Memory B cell (primary cell): ENCODE measurements around the gene METTL23.
A peak's percentile ranks its signal among the peaks of the same experiment; 100 is the strongest.

ENCODE experiments used
- ATAC-seq: fragments of 150-1000 bp; cut with Tn5 transposase; 2 replicates; pipeline ENCODE4 v1.10.0; 2021; ENCODE audit warnings: low read depth, mild to moderate bottlenecking, moderate library complexity
- DNase-seq, 2 donors: peaks; one replicate each; pipeline ENCODE4 v3.0.0; 2022; ENCODE audit warnings: low spot score in 2 of 2
- H3K27ac Mint-ChIP-seq: one replicate; pipeline ENCODE4 v1.8.0; 2022; ENCODE audit warnings: mild to moderate bottlenecking, moderate library complexity, mixed read lengths
- H3K27me3 Mint-ChIP-seq: one replicate; pipeline ENCODE4 v1.8.0; 2022; ENCODE audit warnings: mixed read lengths
- H3K36me3 Mint-ChIP-seq: one replicate; pipeline ENCODE4 v1.8.0; 2022; ENCODE audit warnings: mild to moderate bottlenecking, mixed read lengths
- H3K4me1 Mint-ChIP-seq: one replicate; pipeline ENCODE4 v1.8.0; 2022; ENCODE audit warnings: mixed read lengths
- H3K4me3 Mint-ChIP-seq: one replicate; pipeline ENCODE4 v1.8.0; 2022; ENCODE audit warnings: mild to moderate bottlenecking, moderate library complexity, mixed read lengths
- H3K9me3 Mint-ChIP-seq: one replicate; pipeline ENCODE4 v1.8.0; 2022; ENCODE audit warnings: mixed read lengths

The METTL23 gene, protein sequence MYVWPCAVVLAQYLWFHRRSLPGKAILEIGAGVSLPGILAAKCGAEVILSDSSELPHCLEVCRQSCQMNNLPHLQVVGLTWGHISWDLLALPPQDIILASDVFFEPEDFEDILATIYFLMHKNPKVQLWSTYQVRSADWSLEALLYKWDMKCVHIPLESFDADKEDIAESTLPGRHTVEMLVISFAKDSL

DNA sequence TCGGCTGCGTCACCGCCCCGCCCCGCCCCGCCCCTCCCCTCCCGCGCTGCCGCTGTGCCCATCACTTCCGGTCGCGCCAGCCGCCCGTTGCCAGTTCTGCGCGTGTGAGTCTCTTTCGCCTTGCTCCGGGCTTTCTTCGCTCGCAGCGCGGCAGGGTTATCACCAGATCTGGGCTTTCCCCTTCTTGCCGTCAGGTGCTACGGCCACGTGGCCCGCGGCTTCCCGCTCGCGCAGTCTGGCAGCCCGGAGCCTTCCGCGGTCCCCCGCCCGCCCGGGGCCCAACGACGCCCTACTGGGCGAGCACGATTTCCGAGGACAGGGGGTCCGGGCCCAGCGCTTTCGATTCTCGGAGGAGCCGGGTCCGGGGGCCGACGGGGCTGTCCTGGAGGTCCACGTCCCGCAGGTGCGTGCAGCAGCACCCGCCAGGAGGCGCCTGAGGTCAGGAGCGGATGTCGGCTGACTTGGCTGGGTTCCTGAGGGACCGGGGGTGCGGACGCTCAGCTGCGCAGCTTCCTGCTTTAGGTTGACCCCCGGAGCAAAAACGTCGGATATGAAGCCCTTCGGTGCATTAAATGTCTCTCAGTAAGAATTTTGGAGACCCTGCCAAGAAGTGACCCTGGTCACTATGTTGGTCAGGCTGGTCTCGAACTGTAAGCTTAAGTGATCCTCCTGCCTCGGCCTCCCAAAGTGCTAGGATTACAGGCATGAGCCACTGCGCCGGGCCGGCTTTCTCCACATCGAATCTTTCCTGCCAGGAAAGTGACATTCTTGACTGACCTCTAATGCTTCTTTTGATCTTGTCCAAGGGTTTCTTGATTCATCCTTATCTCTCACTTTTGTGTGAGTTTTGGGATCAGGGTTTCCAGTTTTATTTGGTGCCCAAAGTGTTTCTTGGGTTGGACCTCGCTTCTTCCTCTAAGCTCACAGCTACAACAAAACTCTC is at the start of gene METTL23:
Gene METTL23 (plus strand): TSS at position 64 of the 943 bp plus-strand sequence. CDS start 2,872 bp downstream, outside the sequence.
- ATAC-seq (peak; percentile 76), DNase-seq (peak; percentile 88 to 94)
- no peaks in the 10 kb centered on the region for H3K9me3 Mint-ChIP-seq
- H3K27ac Mint-ChIP-seq: peak within 1 kb of the TSS; percentile 99
- no peaks in the 10 kb centered on the region for H3K27me3 Mint-ChIP-seq
- peak within 1 kb of the TSS; percentile 95 for H3K4me3 Mint-ChIP-seq
- peaks cover 2% of the 10 kb centered on the region for H3K36me3 Mint-ChIP-seq
- peaks cover 15% of the 10 kb centered on the region for H3K4me1 Mint-ChIP-seq

DNA sequence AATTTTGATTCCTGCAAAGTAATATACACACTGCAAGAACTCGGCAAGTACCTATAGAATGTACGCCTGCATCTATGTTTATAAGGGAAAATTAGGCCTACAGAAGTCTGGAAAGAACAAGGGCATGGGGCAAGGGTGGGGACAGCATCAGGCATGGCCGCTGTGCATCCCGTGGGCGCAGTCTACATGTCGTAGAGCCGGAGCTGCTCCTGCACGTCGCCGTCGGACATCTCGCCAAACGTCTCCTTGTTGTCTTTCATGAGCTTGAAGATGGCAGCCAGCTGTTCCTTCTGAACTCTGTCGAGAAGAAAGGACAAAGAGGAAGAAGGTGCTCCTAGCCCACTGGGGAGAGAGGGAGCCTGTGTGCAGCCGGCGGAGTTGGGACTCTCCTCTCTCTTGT is 49.2 kb upstream of the METTL23 start:
- ATAC-seq: no peak
- Mint-ChIP-seq H3K9me3 (no peaks in the 10 kb centered on the region), H3K4me1 (peaks cover 2% of the 10 kb centered on the region), H3K36me3 (no peaks in the 10 kb centered on the region), H3K27ac (no peak overlapping the region), H3K27me3 (peaks cover 5% of the 10 kb centered on the region), H3K4me3 (no peak overlapping the region)
- no peak for DNase-seq

DNA sequence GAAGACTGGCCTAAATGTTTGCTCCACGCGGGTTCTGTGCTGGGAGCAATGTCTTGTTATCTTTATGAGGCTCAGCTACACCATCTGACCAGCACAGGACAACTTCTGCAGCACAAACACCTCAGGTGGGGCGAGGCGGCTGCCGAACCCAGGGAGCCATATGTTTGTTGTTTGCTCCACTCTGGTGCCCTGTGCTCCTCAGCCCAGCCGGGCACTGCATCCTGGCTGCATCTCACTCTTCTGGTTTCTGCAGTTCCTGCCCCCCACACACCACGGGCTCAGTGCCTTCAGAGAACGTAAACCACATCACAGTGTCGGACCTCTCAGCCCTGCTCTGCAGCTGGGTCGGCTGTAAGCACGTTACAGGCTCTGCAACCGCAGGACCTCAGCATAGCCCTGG is 48.3 kb upstream of the METTL23 start:
- Mint-ChIP-seq H3K9me3 (no peaks in the 10 kb centered on the region), H3K27ac (no peak overlapping the region), H3K4me3 (no peak overlapping the region)

DNA sequence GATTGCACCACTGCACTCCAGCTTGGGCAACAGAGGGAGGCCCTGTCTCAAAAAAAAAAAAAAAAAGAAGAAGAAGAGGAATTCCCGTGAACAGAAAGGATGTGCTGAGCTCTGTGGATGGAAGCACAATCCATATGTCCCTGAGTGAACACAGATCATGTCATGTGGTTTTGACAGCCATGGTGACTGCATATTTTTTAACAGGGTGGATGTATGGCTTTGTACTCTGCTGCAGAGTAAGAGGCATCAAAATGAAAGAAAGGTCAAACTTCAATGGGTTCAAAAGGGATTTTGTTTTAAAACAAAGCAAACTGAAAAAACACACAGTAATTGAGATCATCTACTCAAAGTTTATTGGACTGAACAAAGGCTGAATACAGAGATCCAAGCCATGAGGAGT is 47.4 kb upstream of the METTL23 start:
- no peaks in the 10 kb centered on the region for H3K9me3 Mint-ChIP-seq
- H3K27me3 Mint-ChIP-seq: peaks cover 6% of the 10 kb centered on the region
- no peak overlapping the region for H3K27ac Mint-ChIP-seq

More for the DNA sequence above, 48.3 kb upstream of the METTL23 start:
- ATAC-seq (no peak), DNase-seq (no peak)
- Mint-ChIP-seq H3K27me3 (peaks cover 5% of the 10 kb centered on the region), H3K36me3 (no peaks in the 10 kb centered on the region), H3K4me1 (no peaks in the 10 kb centered on the region)

DNA sequence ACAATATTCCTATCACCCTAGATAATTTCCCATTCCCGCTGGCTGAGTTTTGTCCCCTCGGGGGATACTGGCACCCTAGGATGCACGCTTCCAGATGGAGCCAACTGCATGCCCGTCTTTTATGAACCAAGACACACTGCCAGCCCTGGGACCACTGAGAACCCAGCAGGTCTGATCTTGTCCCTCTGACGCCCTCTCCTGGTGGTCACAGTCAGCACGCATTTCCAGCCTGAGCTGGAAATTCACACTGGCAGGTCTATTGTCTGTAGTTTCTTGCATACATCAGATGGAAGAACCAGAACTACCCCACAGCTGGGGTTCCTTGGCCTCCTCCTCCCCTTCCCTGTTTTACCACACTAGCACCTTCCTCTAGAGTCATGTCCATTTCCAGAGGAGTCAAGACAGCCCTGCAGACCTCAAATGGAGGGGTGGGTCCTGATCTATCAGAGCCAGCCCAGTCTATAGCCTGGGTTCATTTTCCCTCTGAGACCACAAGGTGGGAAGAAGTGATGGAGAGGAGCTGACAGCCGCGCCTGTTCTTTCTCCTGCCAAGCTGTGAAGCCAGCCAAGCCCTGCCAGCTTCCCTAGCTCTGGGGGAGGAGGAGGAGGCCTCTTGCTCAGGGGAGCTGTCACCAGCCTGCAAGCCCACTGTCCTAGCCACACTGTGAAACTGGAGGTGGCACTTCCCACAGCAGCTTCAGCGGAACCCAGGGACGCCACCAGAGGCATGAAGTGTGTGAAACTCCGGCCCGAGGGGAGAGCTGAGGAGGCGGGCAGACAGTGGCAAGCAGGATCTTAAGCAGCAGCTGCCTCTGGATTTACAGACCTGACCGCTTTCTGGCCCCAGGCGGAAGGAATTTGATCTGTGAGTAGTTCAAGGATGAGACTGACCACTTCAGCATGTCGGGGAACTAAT is 45.2 kb upstream of the METTL23 start:
- DNase-seq (peak; percentile 39 to 41), ATAC-seq (peak; percentile 76)
- no peak overlapping the region for H3K4me3 Mint-ChIP-seq
- H3K27me3 Mint-ChIP-seq: peaks cover 5% of the 10 kb centered on the region
- H3K36me3 Mint-ChIP-seq: no peaks in the 10 kb centered on the region
- no peak overlapping the region for H3K27ac Mint-ChIP-seq
- H3K4me1 Mint-ChIP-seq: no peaks in the 10 kb centered on the region
- H3K9me3 Mint-ChIP-seq: no peaks in the 10 kb centered on the region

More for the DNA sequence above, 47.4 kb upstream of the METTL23 start:
- ATAC-seq (no peak), DNase-seq (no peak)
- Mint-ChIP-seq H3K4me1 (no peaks in the 10 kb centered on the region), H3K36me3 (no peaks in the 10 kb centered on the region), H3K4me3 (no peak overlapping the region)

DNA sequence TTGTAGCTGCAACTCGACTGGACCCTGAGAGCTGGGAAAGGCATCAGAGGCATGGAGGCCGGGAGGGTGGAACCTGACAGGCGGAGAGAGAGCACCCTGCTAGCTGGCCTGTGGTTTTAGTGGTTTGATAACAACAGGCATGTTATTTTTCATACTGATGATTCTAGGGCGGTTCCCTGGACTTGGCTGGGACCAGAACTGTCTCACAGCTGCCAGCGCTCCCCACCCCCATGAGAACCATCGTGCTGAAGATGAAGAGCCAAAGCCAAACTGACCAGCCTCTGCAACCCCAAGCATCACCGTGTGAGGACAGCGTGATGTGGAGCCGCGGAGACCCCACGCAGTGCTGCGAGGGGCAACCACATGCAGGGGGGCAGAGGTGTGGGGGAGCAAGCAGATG is 44.3 kb upstream of the METTL23 start:
- DNase-seq: no peak
- Mint-ChIP-seq H3K9me3 (no peaks in the 10 kb centered on the region), H3K27me3 (peaks cover 5% of the 10 kb centered on the region), H3K4me1 (no peaks in the 10 kb centered on the region), H3K4me3 (no peak overlapping the region), H3K36me3 (no peaks in the 10 kb centered on the region), H3K27ac (no peak overlapping the region)
- ATAC-seq: no peak

DNA sequence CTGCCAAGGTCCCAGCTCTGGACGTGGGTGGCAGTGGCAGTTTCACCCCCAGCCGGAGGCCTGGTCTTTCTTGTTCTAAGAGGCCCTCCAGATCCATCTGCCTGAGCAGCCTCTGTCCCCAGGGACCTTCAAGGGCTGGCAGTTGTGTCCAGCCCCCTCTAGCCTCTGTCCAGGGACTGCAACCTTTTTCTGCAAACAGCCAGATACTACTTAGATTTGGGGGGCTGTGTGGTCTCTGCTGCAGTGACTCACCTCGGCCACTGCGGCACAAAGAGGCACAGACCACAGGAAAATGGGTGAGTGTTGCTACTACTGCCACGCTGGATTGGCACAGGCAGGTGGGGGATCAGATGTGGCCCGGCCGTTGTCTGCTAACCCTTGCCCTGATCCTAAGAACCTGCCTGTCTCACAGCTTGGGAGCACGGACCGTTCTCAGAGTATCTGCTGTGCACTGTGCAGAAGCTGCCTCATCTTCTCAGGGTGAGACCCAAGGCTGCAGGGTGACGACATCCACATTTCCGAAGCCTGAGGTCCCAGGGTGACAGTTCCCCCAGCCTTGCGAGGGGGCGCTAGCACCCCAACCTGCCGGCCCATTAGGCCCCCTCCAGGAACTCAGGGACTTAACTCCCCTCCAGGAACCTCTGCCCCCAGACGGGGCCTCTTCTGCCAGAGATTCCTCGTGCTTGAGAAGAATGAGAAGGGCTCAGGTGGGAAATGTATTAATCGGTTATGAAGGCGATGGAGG is 43.5 kb upstream of the METTL23 start:
- H3K27ac Mint-ChIP-seq: no peak overlapping the region
- DNase-seq (no peak), ATAC-seq (no peak)
- H3K36me3 Mint-ChIP-seq: no peaks in the 10 kb centered on the region
- no peaks in the 10 kb centered on the region for H3K9me3 Mint-ChIP-seq
- H3K4me3 Mint-ChIP-seq: no peak overlapping the region
- no peaks in the 10 kb centered on the region for H3K4me1 Mint-ChIP-seq
- peaks cover 5% of the 10 kb centered on the region for H3K27me3 Mint-ChIP-seq

DNA sequence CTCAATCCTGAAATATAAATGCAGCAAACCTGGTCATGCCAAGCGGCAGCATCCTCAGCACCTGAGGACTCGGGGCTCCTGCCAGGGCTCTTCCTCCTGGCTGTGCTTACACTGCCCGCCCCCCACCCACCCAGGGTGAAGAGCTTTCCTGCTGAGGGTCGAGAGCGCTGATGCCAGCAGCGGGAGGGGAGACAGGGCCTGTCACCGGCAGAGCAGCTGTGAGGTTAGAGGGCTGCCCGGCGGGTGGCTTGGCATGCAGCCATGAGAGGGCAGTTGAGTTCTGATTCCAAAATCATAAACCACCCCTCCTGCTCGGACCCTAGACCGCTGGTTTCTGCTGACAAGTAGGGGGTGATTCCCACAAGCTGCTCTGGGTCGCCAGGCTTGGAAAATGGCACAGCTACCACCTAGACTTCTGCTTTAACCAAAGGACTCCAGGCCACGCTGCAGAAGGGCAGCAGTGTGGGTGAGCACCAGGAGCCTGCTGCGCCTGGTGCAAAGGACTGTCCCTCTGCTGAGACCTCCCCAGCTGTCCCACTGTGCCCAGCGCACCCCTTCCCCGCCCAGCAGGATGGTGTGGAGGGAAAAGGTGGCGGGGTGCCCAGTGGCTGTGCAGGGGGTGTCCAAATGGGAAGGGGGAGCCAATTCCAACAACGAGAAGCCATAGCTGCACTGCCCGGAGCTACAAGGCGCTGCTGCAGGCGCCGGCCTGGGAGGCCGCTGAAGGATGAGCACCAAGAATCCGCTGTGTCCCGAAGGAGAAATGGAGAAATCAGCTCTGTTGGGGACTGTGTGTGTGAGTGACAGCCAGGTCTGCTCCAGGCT is 42.5 kb upstream of the METTL23 start:
- Mint-ChIP-seq H3K4me3 (no peak overlapping the region), H3K36me3 (no peaks in the 10 kb centered on the region)
- no peak for ATAC-seq

DNA sequence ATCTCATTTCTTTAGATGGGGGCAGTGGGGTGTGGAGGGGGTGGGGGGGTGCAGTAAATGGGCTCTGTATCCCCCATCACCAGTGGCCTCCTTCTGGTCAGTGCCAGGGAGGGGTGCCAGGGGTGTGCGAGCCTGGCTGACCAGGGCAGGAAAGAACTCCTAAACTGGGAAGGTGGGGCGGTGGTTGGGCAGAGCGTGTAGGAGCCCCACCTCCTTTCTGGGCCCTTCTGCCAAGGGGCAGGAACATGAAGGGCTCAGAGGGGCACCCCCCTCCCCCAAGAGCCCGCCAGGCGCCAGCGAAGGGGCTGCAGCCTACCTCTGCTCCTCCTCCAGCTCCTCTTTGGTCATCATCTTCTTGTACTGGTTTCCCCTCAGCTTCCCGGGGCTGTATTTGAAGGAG is 41.9 kb upstream of the METTL23 start:
- no peaks in the 10 kb centered on the region for H3K9me3 Mint-ChIP-seq
- DNase-seq: no peak
- H3K27me3 Mint-ChIP-seq: peaks cover 10% of the 10 kb centered on the region
- no peaks in the 10 kb centered on the region for H3K36me3 Mint-ChIP-seq
- no peak overlapping the region for H3K27ac Mint-ChIP-seq
- no peak overlapping the region for H3K4me3 Mint-ChIP-seq
- ATAC-seq: no peak
- H3K4me1 Mint-ChIP-seq: no peaks in the 10 kb centered on the region

More for the DNA sequence above, 42.5 kb upstream of the METTL23 start:
- peaks cover 10% of the 10 kb centered on the region for H3K27me3 Mint-ChIP-seq
- no peak for DNase-seq
- H3K27ac Mint-ChIP-seq: no peak overlapping the region
- no peaks in the 10 kb centered on the region for H3K9me3 Mint-ChIP-seq
- no peaks in the 10 kb centered on the region for H3K4me1 Mint-ChIP-seq

DNA sequence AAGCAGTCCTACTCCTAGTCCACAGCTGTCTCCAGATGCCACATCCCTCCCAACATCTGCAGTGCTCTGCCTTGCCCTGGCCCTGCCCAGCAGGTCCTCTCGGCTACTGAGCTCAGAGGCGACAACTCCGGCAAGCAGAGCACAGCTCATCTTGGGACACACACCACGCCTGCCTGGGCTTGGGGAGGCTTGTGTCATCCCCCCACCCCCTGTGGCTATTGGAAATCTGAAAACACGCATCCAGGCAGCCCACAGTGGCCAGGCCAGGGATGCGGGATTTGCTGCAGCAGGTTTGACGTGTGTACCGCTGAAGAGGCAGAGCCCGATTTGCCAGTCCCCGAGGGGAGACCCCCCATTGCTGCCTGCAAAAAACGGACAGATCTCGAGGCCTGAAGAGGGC is 41.3 kb upstream of the METTL23 start:
- no peaks in the 10 kb centered on the region for H3K36me3 Mint-ChIP-seq
- peaks cover 10% of the 10 kb centered on the region for H3K27me3 Mint-ChIP-seq
- H3K9me3 Mint-ChIP-seq: no peaks in the 10 kb centered on the region
- H3K4me3 Mint-ChIP-seq: no peak overlapping the region
- ATAC-seq: no peak
- no peaks in the 10 kb centered on the region for H3K4me1 Mint-ChIP-seq
- no peak overlapping the region for H3K27ac Mint-ChIP-seq
- no peak for DNase-seq

DNA sequence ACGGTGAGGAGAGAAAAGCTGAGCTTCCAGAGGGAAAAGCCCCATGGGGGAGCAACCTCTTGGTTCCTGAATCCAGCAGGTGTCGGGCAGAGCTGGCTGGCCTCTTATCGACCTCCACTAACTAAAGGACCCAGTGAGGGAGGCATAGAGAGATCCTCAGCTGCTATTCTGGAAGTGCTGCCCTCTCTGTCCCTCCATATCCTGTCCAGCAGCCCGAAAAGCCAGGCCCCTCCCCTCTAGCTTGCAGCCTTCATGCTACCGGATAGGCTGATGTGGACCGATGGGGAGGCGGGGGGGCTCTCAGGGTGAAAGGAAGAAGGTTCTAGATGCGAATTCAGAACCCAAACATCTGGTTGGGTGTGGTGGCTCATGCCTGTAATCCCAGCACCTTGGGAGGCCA is 40.8 kb upstream of the METTL23 start:
- no peak overlapping the region for H3K27ac Mint-ChIP-seq
- DNase-seq (no peak), ATAC-seq (no peak)
- no peaks in the 10 kb centered on the region for H3K4me1 Mint-ChIP-seq
- no peak overlapping the region for H3K4me3 Mint-ChIP-seq
- H3K9me3 Mint-ChIP-seq: no peaks in the 10 kb centered on the region
- H3K27me3 Mint-ChIP-seq: peaks cover 10% of the 10 kb centered on the region
- no peaks in the 10 kb centered on the region for H3K36me3 Mint-ChIP-seq

DNA sequence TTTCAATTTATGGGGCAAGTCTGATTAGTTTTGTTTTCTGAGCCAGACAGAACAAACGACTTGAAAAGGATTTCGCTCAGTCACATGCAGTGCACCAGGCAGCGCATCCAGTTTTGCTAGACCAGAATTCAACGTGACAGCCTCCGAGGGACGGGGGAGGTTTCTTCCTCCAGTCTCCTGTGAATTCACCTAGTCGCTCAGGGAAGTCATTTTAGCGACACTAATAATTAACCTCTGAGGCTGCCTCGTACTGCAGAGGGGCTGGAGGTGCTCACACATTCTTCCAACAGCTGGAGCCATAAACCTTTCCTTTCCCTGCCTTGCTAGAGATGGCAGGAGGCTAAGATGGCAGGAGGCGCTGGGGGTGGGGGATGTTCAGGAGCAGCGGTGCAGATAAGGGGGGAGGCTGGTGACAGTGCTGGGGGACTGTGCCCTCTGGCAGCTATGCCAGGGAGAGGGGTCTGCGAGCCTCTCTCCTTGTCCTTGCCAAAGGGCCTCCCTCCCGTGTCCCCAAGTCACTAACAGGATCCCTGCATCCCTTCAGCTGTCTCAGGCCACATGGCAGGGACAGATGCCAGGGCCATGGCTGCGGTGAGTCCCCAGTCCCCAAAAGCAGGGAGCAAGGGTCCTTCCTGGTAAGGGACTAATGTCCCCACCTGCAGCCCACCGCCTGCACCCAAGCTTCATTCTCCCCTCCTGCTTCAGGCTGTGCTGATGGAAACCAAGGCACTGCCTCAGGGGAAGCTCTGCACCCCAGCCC is 39.9 kb upstream of the METTL23 start:
- Mint-ChIP-seq H3K9me3 (no peaks in the 10 kb centered on the region), H3K27ac (no peak overlapping the region), H3K27me3 (peaks cover 10% of the 10 kb centered on the region), H3K4me3 (no peak overlapping the region), H3K4me1 (no peaks in the 10 kb centered on the region), H3K36me3 (no peaks in the 10 kb centered on the region)
- ATAC-seq: no peak
- no peak for DNase-seq
